SK-N-SH (cell line): ENCODE results near the gene HEPN1. TPM values are rescaled to one million over a fixed set of nuclear protein-coding genes. Genes with fewer than 3 reads are reported as not detected.

Source experiments
- CTCF ChIA-PET: fragments of 300-600, 350-600 bp; formaldehyde crosslinking; extraction: SDS; loops from one replicate; lab custom pipeline; 2021; lab: Yijun Ruan, JAX
- POLR2A ChIA-PET: fragments of 350-600 bp; sonication (Branson Sonifier 250); formaldehyde crosslinking; extraction: SDS; loops from one replicate; lab custom pipeline; 2020; ENCODE audit warnings: antibody characterized with exemption, inconsistent platforms; lab: Yijun Ruan, JAX
- DNase-seq: peaks from one replicate; pipeline ENCODE4 v3.0.0; 2012
- H2AFZ ChIP-seq: fragments of 200-600 bp; sonication (generic); 2 replicates; pipeline ENCODE4 v1.8.1; 2016; ENCODE audit warnings: antibody characterized with exemption, mild to moderate bottlenecking, low read depth
- H3F3A ChIP-seq: fragments of 200-600 bp; sonication (generic); replicated peaks from 2 replicates; pipeline ENCODE3; 2016; ENCODE audit warnings: antibody characterized with exemption, mild to moderate bottlenecking; ENCODE audit not compliant: insufficient read depth
- H3K27ac ChIP-seq, 2 experiments: fragments of 200-500 bp in 1 of 2; fragments of 200-600 bp in 1 of 2; sonication (Bioruptor generic) in 1 of 2; sonication (generic), shearing (Covaris generic) in 1 of 2; 2 replicates each; pipeline versions ENCODE4 v1.5.1 to v1.6.1; 2014 to 2016; ENCODE audit warnings: low read depth in 2 of 2, inconsistent platforms in 1 of 2, low read length in 1 of 2, mild to moderate bottlenecking in 1 of 2, mixed read lengths in 1 of 2
- H3K27me3 ChIP-seq: fragments of 200-600 bp; sonication (generic), shearing (Covaris generic); 2 replicates; pipeline ENCODE4 v1.6.1; 2016; ENCODE audit warnings: mixed run types; ENCODE audit not compliant: insufficient read depth
- H3K36me3 ChIP-seq, 2 experiments: fragments of 200-500 bp in 1 of 2; fragments of 200-600 bp in 1 of 2; sonication (Bioruptor generic) in 1 of 2; sonication (generic) in 1 of 2; replicated peaks in 1 of 2; 2 replicates each; pipeline versions ENCODE3 to v1.5.1; 2014 to 2016; ENCODE audit warnings: low read length in 1 of 2, mild to moderate bottlenecking in 1 of 2; ENCODE audit not compliant: insufficient read depth in 2 of 2, control insufficient read depth in 1 of 2
- H3K4me1 ChIP-seq, 2 experiments: fragments of 200-500 bp in 1 of 2; fragments of 200-600 bp in 1 of 2; sonication (Bioruptor generic) in 1 of 2; sonication (generic), shearing (Covaris generic) in 1 of 2; 2 replicates each; pipeline versions ENCODE4 v1.5.1 to v1.6.1; 2014 to 2016; ENCODE audit warnings: low read depth in 1 of 2, low read length in 1 of 2, mixed run types in 1 of 2; ENCODE audit not compliant: insufficient read depth in 2 of 2, control insufficient read depth in 1 of 2
- H3K4me2 ChIP-seq: fragments of 200-600 bp; sonication (generic), shearing (Covaris generic); 2 replicates; pipeline ENCODE4 v1.6.1; 2017; ENCODE audit warnings: mixed run types
- H3K4me3 ChIP-seq, 2 experiments: fragments of 200-500 bp in 1 of 2; fragments of 200-600 bp in 1 of 2; sonication (Bioruptor generic) in 1 of 2; sonication (generic), shearing (Covaris generic) in 1 of 2; 2 replicates each; pipeline versions ENCODE4 v1.5.1 to v1.8.1; 2014 to 2016; ENCODE audit warnings: low read depth in 2 of 2, inconsistent platforms in 1 of 2, low read length in 1 of 2, mild to moderate bottlenecking in 1 of 2, mixed read lengths in 1 of 2, moderate library complexity in 1 of 2
- H3K79me2 ChIP-seq: fragments of 200-600 bp; sonication (generic); 2 replicates; pipeline ENCODE4 v1.8.1; 2017; ENCODE audit warnings: mild to moderate bottlenecking; ENCODE audit not compliant: insufficient read depth
- H3K9ac ChIP-seq: fragments of 200-600 bp; sonication (generic); 2 replicates; pipeline ENCODE4 v1.6.1; 2017; ENCODE audit warnings: mixed run types
- H3K9me2 ChIP-seq: fragments of 200-600 bp; sonication (generic); 2 replicates; pipeline ENCODE4 v1.6.1; 2017; ENCODE audit warnings: mixed run types
- H3K9me3 ChIP-seq: fragments of 200-600 bp; sonication (generic); 2 replicates; pipeline ENCODE4 v1.6.1; 2017; ENCODE audit warnings: mixed run types, mild to moderate bottlenecking, moderate library complexity
- H4K20me1 ChIP-seq: fragments of 200-600 bp; sonication (generic); 2 replicates; pipeline ENCODE4 v1.6.1; 2017; ENCODE audit warnings: mild to moderate bottlenecking, mixed run types; ENCODE audit not compliant: insufficient read depth
- CHD2 ChIP-seq: fragments of 150-350 bp; IDR thresholded peaks from 2 replicates; pipeline ENCODE4 v1.6.1; 2018; ENCODE audit warnings: low read length; ENCODE audit not compliant: partially characterized antibody
- CTCF ChIP-seq: fragments of 200-600 bp; sonication (generic); IDR thresholded peaks from 2 replicates; pipeline ENCODE4 v1.6.1; 2017; ENCODE audit warnings: antibody characterized with exemption, mild to moderate bottlenecking, moderate library complexity
- ELF1 ChIP-seq: IDR thresholded peaks from 2 replicates; pipeline ENCODE4 v1.4.0; 2012
- MAX ChIP-seq: IDR thresholded peaks from 2 replicates; pipeline ENCODE4 v1.4.0; 2012; ENCODE audit warnings: low read depth
- NFIC ChIP-seq: IDR thresholded peaks from 2 replicates; pipeline ENCODE4 v1.4.0; 2012; ENCODE audit warnings: borderline replicate concordance
- POLR2AphosphoS5 ChIP-seq: IDR thresholded peaks from 2 replicates; pipeline ENCODE4 v1.6.1; 2012; ENCODE audit warnings: low read depth, low read length
- REST ChIP-seq: IDR thresholded peaks from 2 replicates; pipeline ENCODE4 v1.6.1; 2012; ENCODE audit warnings: mild to moderate bottlenecking, low read depth, low read length, moderate library complexity
- RXRA ChIP-seq: IDR thresholded peaks from 2 replicates; pipeline ENCODE4 v1.4.0; 2012; ENCODE audit warnings: low read depth, mild to moderate bottlenecking, borderline replicate concordance
- SMC3 ChIP-seq: IDR thresholded peaks from 2 replicates; pipeline ENCODE4 v1.6.1; 2012; ENCODE audit warnings: low read depth, low read length, improper control_type of control experiment
- TCF12 ChIP-seq: IDR thresholded peaks from 2 replicates; pipeline ENCODE4 v1.4.0; 2012
- TEAD4 ChIP-seq: IDR thresholded peaks from 2 replicates; pipeline ENCODE4 v1.4.0; 2012; ENCODE audit warnings: mild to moderate bottlenecking, borderline replicate concordance; ENCODE audit not compliant: insufficient read depth
- USF1 ChIP-seq: IDR thresholded peaks from 2 replicates; pipeline ENCODE4 v1.4.0; 2012; ENCODE audit warnings: low read depth, borderline replicate concordance
- USF2 ChIP-seq: fragments of 150-350 bp; IDR thresholded peaks from 2 replicates; pipeline ENCODE4 v1.6.1; 2017; ENCODE audit warnings: antibody characterized with exemption, low read length, low read depth, borderline replicate concordance
- YY1 ChIP-seq: IDR thresholded peaks from 2 replicates; pipeline ENCODE4 v1.4.0; 2012; ENCODE audit warnings: low read depth, mild to moderate bottlenecking
- WGBS: methylation state at CpG from one replicate; pipeline ENCODE4 v1.1.6; 2017; ENCODE audit warnings: low lambda C conversion rate; 5-methylcytosine and 5-hydroxymethylcytosine counted together
- polyA plus RNA-seq, 3 experiments: library from polyadenylated mRNA; depleted of rRNA; stranded (reverse); fragments of >200 nt; gene quantifications; 2 replicates each; pipeline ENCODE4 v1.2.3, GENCODE V29; 2012

Gene HEPN1
- polyA plus RNA-seq, 1 of the 3 experiments (the other 2 are of a cell fraction), result not detected

GRCh38 chr11:124870430-124870829 is 48.6 kb upstream of the HEPN1 start:
- no peaks in the 10 kb centered on the region for H3F3A ChIP-seq
- DNase-seq, result no peak
- peaks cover 39% of the 10 kb centered on the region for H3K27me3 ChIP-seq
- no peaks in the 10 kb centered on the region for H3K79me2 ChIP-seq
- no peak overlapping the region for H2AFZ ChIP-seq
- no peak overlapping the region for H3K4me2 ChIP-seq
- no peak for TF ChIP-seq TCF12
- no peak for TF ChIP-seq SMC3
- TF ChIP-seq MAX, result no peak
- TF ChIP-seq YY1, result no peak
- no peak for TF ChIP-seq NFIC
- no peak for TF ChIP-seq REST
- no peak for TF ChIP-seq USF1
- no peak for TF ChIP-seq USF2
- TF ChIP-seq RXRA, result no peak
- TF ChIP-seq CTCF, result no peak
- TF ChIP-seq CHD2, result no peak
- no peak for TF ChIP-seq TEAD4
- TF ChIP-seq POLR2AphosphoS5, result no peak
- TF ChIP-seq ELF1, result no peak
- no peak overlapping the region for H3K4me3 ChIP-seq
- CTCF ChIA-PET, result interaction anchor here (1.2 to 7.4 kb wide), 7 partner anchors 12 to 559 kb away, joined by 3 to 220 read pairs (median 6); no protein-coding TSS in a partner anchor
- no peak overlapping the region for H3K9ac ChIP-seq
- H4K20me1 ChIP-seq, result no peaks in the 10 kb centered on the region
- H3K4me1 ChIP-seq, result peaks cover 4 to 20% of the 10 kb centered on the region in 2 experiments; a peak in 1 of 4 replicates
- H3K36me3 ChIP-seq, result no peaks in the 10 kb centered on the region
- H3K27ac ChIP-seq, result no peak overlapping the region
- POLR2A ChIA-PET, result interaction anchor here (0.6 kb wide), 1 partner anchor 84 kb away, joined by 3 read pairs; the partner anchor contains the start of gene CCDC15
- no peaks in the 10 kb centered on the region for H3K9me2 ChIP-seq
- 86% methylated on average over 7 of the region's 7 CpGs for WGBS
- no peaks in the 10 kb centered on the region for H3K9me3 ChIP-seq
